WTC11 (cell line): ENCODE results near the gene SPINK13. TPM values are rescaled to one million over a fixed set of nuclear protein-coding genes. Genes with fewer than 3 reads are reported as not detected.

Experiments used
- ATAC-seq: fragments of 200-7000 bp; cut with Tn5 transposase; 2 replicates; pipeline ENCODE4 v1.10.0; 2021; ENCODE audit warnings: mild to moderate bottlenecking, moderate library complexity
- Bru-seq: library from RNA; stranded (reverse); fragments of 400-500 nt; gene quantifications from one replicate; lab custom pipeline; 2021; lab: Mats Ljungman, UMichigan
- CTCF ChIA-PET: fragments of 300-600 bp; sonication (Branson Sonifier 250); formaldehyde crosslinking; loops from one replicate; lab custom pipeline; 2021; ENCODE audit warnings: antibody characterized with exemption; lab: Charles Lee
- POLR2A ChIA-PET: fragments of 350-600 bp; sonication (Branson Sonifier 250); formaldehyde crosslinking; loops from one replicate; lab custom pipeline; 2021; ENCODE audit warnings: antibody characterized with exemption; lab: Charles Lee
- DNase-seq: peaks from one replicate; pipeline ENCODE4 v3.0.0; 2021; ENCODE audit warnings: low spot score
- H3K27ac Mint-ChIP-seq: 2 replicates; pipeline ENCODE4 v1.8.0; 2021; ENCODE audit warnings: mixed read lengths
- H3K27me3 Mint-ChIP-seq: 2 replicates; pipeline ENCODE4 v1.8.0; 2021; ENCODE audit warnings: low read depth, mild to moderate bottlenecking, moderate library complexity, mixed read lengths
- H3K36me3 Mint-ChIP-seq: 2 replicates; pipeline ENCODE4 v1.8.0; 2021; ENCODE audit warnings: mixed read lengths
- H3K4me1 Mint-ChIP-seq: 2 replicates; pipeline ENCODE4 v1.8.0; 2022; ENCODE audit warnings: mixed read lengths
- H3K4me3 Mint-ChIP-seq: 2 replicates; pipeline ENCODE4 v1.8.0; 2021; ENCODE audit warnings: mild to moderate bottlenecking, moderate library complexity, mixed read lengths
- H3K9me3 Mint-ChIP-seq: 2 replicates; pipeline ENCODE4 v1.8.0; 2021; ENCODE audit warnings: mixed read lengths
- ATF1 ChIP-seq: sonication (generic); formaldehyde crosslinking; IDR thresholded peaks from 2 replicates; pipeline ENCODE4 v1.8.1; 2023; ENCODE audit warnings: mild to moderate bottlenecking, moderate library complexity, missing genetic modification reagents
- ATF6 ChIP-seq: sonication (generic); formaldehyde crosslinking; IDR thresholded peaks from 2 replicates; pipeline ENCODE4 v1.8.1; 2023; ENCODE audit warnings: mild to moderate bottlenecking, missing genetic modification reagents
- CREB1 ChIP-seq: sonication (generic); formaldehyde crosslinking; IDR thresholded peaks from 2 replicates; pipeline ENCODE4 v1.8.0; 2023; ENCODE audit warnings: mild to moderate bottlenecking, missing genetic modification reagents
- EMX1 ChIP-seq: fragments of 250-450 bp; sonication (Bioruptor Pico); IDR thresholded peaks from 2 replicates; pipeline ENCODE4 v1.8.0; 2021; ENCODE audit warnings: mild to moderate bottlenecking
- FOXP1 ChIP-seq: sonication (generic); formaldehyde crosslinking; IDR thresholded peaks from 2 replicates; pipeline ENCODE4 v1.8.0; 2022; ENCODE audit warnings: missing genetic modification reagents, mild to moderate bottlenecking, moderate library complexity, borderline replicate concordance
- GABPB1 ChIP-seq: sonication (generic); formaldehyde crosslinking; IDR thresholded peaks from 2 replicates; pipeline ENCODE4 v1.8.1; 2023; ENCODE audit warnings: mild to moderate bottlenecking, missing genetic modification reagents
- JAZF1 ChIP-seq: fragments of 250-450 bp; sonication (Bioruptor Pico); IDR thresholded peaks from 2 replicates; pipeline ENCODE4 v1.9.0; 2021; ENCODE audit warnings: moderate library complexity, mild to moderate bottlenecking, inconsistent platforms
- KAT7 ChIP-seq: sonication (generic); formaldehyde crosslinking; IDR thresholded peaks from 2 replicates; pipeline ENCODE4 v1.8.1; 2023; ENCODE audit warnings: missing genetic modification reagents, mild to moderate bottlenecking, borderline replicate concordance
- MAX ChIP-seq: sonication (generic); formaldehyde crosslinking; IDR thresholded peaks from 2 replicates; pipeline ENCODE4 v1.8.0; 2022; ENCODE audit warnings: mild to moderate bottlenecking, missing genetic modification reagents
- MYBL2 ChIP-seq: sonication (generic); formaldehyde crosslinking; IDR thresholded peaks from 2 replicates; pipeline ENCODE4 v1.8.1; 2023; ENCODE audit warnings: mild to moderate bottlenecking, moderate library complexity, missing genetic modification reagents
- PREB ChIP-seq: sonication (generic); formaldehyde crosslinking; IDR thresholded peaks from 2 replicates; pipeline ENCODE4 v1.8.1; 2022; ENCODE audit warnings: mild to moderate bottlenecking, missing genetic modification reagents, moderate library complexity, borderline replicate concordance
- RORB ChIP-seq: fragments of 250-450 bp; sonication (Bioruptor Pico); IDR thresholded peaks from 2 replicates; pipeline ENCODE4 v1.9.0; 2021; ENCODE audit warnings: mild to moderate bottlenecking
- STAT6 ChIP-seq: sonication (generic); formaldehyde crosslinking; conservative IDR thresholded peaks from 2 replicates; pipeline ENCODE4 v1.8.1; 2023; ENCODE audit warnings: mild to moderate bottlenecking, low read depth, missing genetic modification reagents, moderate library complexity
- USF1 ChIP-seq: sonication (generic); formaldehyde crosslinking; IDR thresholded peaks from 2 replicates; pipeline ENCODE4 v1.8.0; 2022; ENCODE audit warnings: mild to moderate bottlenecking, missing genetic modification reagents
- ZBTB43 ChIP-seq: sonication (generic); formaldehyde crosslinking; IDR thresholded peaks from 2 replicates; pipeline ENCODE4 v1.8.1; 2023; ENCODE audit warnings: mild to moderate bottlenecking, missing genetic modification reagents
- ZMAT4 ChIP-seq: fragments of 250-450 bp; sonication (Bioruptor Pico); IDR thresholded peaks from 2 replicates; pipeline ENCODE4 v1.9.0; 2021; ENCODE audit warnings: mild to moderate bottlenecking
- ZNF219 ChIP-seq: sonication (generic); formaldehyde crosslinking; IDR thresholded peaks from 2 replicates; pipeline ENCODE4 v1.8.0; 2023; ENCODE audit warnings: missing genetic modification reagents, mild to moderate bottlenecking, borderline replicate concordance
- ZNF423 ChIP-seq: fragments of 250-450 bp; sonication (Bioruptor Pico); IDR thresholded peaks from 2 replicates; pipeline ENCODE4 v2.1.2; 2022; ENCODE audit warnings: mild to moderate bottlenecking, moderate library complexity
- ZNF532 ChIP-seq: fragments of 250-450 bp; sonication (Bioruptor Pico); IDR thresholded peaks from 2 replicates; pipeline ENCODE4 v1.9.0; 2021; ENCODE audit warnings: mild to moderate bottlenecking, borderline replicate concordance
- long read RNA-seq, 3 experiments: library from RNA in 1 of 3; library from capped mRNA in 1 of 3; library from polyadenylated mRNA in 1 of 3; unstranded in 2 of 3; stranded (forward) in 1 of 3; transcript quantifications; one replicate each; pipeline ENCODE4 v2.0.0, GENCODE V29; 2021
- total RNA-seq: library from RNA; stranded (reverse); gene quantifications from 3 replicates; pipeline ENCODE4 v1.2.3, GENCODE V29; 2021

The SPINK13 gene
- total RNA-seq (0.17 TPM in 1 of 3 replicates, not detected in the others), Bru-seq, nascent RNA (percentile 22 among the genes with signal in this experiment)
- long read RNA-seq, experiment 1 = 0 reads
- long read RNA-seq, experiment 2 = 0 reads
- long read RNA-seq, experiment 3 = 0 reads

- DNase-seq (no peak), ATAC-seq (no peak)
- ChIA-PET POLR2A (no interaction called here), CTCF (no interaction called here)
- Mint-ChIP-seq H3K36me3 (no peaks in the 10 kb centered on the region), H3K9me3 (peaks cover 8% of the 10 kb centered on the region), H3K27ac (no peak within 1 kb of the TSS), H3K27me3 (no peaks in the 10 kb centered on the region; the same call in 1 of the 2 replicates), H3K4me1 (no peaks in the 10 kb centered on the region), H3K4me3 (no peak within 1 kb of the TSS)
- no peak for TF ChIP-seq GABPB1
Observed at GRCh38 chr5:148268566-148268965, at the start of gene SPINK13. Gene SPINK13, plus strand, starts transcription at chr5:148268794. Its CDS starts 1,279 bp downstream, at chr5:148270073.

- Mint-ChIP-seq H3K36me3 (no peaks in the 10 kb centered on the region), H3K9me3 (peaks cover 4% of the 10 kb centered on the region; the same call in 1 of the 2 replicates), H3K4me3 (no peak overlapping the region), H3K27ac (no peak overlapping the region; the same call in 1 of the 2 replicates), H3K4me1 (no peaks in the 10 kb centered on the region), H3K27me3 (no peaks in the 10 kb centered on the region)
- TF ChIP-seq CREB1 (CRISPR knock-in tag) = no peak
- TF ChIP-seq JAZF1 = no peak
- TF ChIP-seq PREB = no peak
- TF ChIP-seq MAX (CRISPR knock-in tag) = no peak
- no peak for TF ChIP-seq USF1
- TF ChIP-seq EMX1 (CRISPR knock-in tag) = no peak
- no peak for TF ChIP-seq ZBTB43 (CRISPR knock-in tag)
- TF ChIP-seq ATF1 (CRISPR knock-in tag) = no peak
- no peak for TF ChIP-seq ZNF219 (CRISPR knock-in tag)
- TF ChIP-seq STAT6 = no peak
- TF ChIP-seq ATF6 (CRISPR knock-in tag) = no peak
- no peak for TF ChIP-seq ZNF532
- TF ChIP-seq RORB (CRISPR knock-in tag) = no peak
- no peak for TF ChIP-seq MYBL2 (CRISPR knock-in tag)
- TF ChIP-seq KAT7 (CRISPR knock-in tag) = no peak
- TF ChIP-seq ZNF423 (CRISPR knock-in tag) = no peak
- TF ChIP-seq ZMAT4 (CRISPR knock-in tag) = no peak
- TF ChIP-seq FOXP1 (CRISPR knock-in tag) = no peak
- peak; percentile 51 for ATAC-seq
- no peak for DNase-seq
- ChIA-PET CTCF (no interaction called here), POLR2A (no interaction called here)
Observed at GRCh38 chr5:148221508-148221907, 47.1 kb upstream of the SPINK13 start.
